OCI-LY7 (cell line): Measurements from ENCODE around the gene CDK7. TPM values are rescaled to one million over a fixed set of nuclear protein-coding genes. Genes with fewer than 3 reads are reported as not detected.
A peak's percentile ranks its signal among the peaks of the same experiment; 100 is the strongest.

Experiments
- BruUV-seq: library from RNA; stranded (reverse); fragments of 400-500 nt; replicated peaks from 2 replicates; lab custom pipeline; 2021; lab: Mats Ljungman, UMichigan
- CTCF ChIA-PET: fragments of 300-600 bp; sonication (Branson Sonifier 250); formaldehyde crosslinking; loops from one replicate; lab custom pipeline; 2022; ENCODE audit warnings: antibody characterized with exemption; ENCODE audit not compliant: unreplicated experiment; lab: Charles Lee
- POLR2A ChIA-PET: fragments of 300-600 bp; sonication (Branson Sonifier 250); formaldehyde crosslinking; loops from one replicate; lab custom pipeline; 2022; ENCODE audit warnings: antibody characterized with exemption; lab: Charles Lee
- DNase-seq: peaks from one replicate; pipeline ENCODE4 v3.0.0-alpha.2; 2015; ENCODE audit warnings: low spot score
- H2AFZ ChIP-seq: fragments of 200-600 bp; sonication (generic), shearing (Covaris generic); 2 replicates; pipeline ENCODE4 v1.6.1; 2014; ENCODE audit warnings: mild to moderate bottlenecking, antibody characterized with exemption, low read length, moderate library complexity
- H3K27ac ChIP-seq: fragments of 200-600 bp; sonication (generic); 2 replicates; pipeline ENCODE4 v1.5.1; 2014; ENCODE audit warnings: mixed run types, low read depth, mild to moderate bottlenecking, moderate library complexity, low read length, inconsistent platforms; ENCODE audit not compliant: poor library complexity, severe bottlenecking
- H3K36me3 ChIP-seq: fragments of 200-600 bp; sonication (generic); 2 replicates; pipeline ENCODE4 v1.6.1; 2014; ENCODE audit warnings: mild to moderate bottlenecking, antibody characterized with exemption, low read length, moderate library complexity, mixed read lengths; ENCODE audit not compliant: insufficient read depth
- H3K4me1 ChIP-seq: fragments of 200-600 bp; sonication (generic); 2 replicates; pipeline ENCODE4 v1.5.1; 2014; ENCODE audit warnings: mild to moderate bottlenecking, low read length; ENCODE audit not compliant: insufficient read depth, poor library complexity, severe bottlenecking
- H3K4me2 ChIP-seq: fragments of 200-600 bp; sonication (generic); 2 replicates; pipeline ENCODE4 v1.6.1; 2014; ENCODE audit warnings: mild to moderate bottlenecking, low read length
- H3K4me3 ChIP-seq: fragments of 200-600 bp; sonication (generic); 2 replicates; pipeline ENCODE4 v1.5.1; 2014; ENCODE audit warnings: mild to moderate bottlenecking, low read depth, low read length; ENCODE audit not compliant: poor library complexity, severe bottlenecking
- H3K79me2 ChIP-seq: fragments of 200-600 bp; sonication (generic); 2 replicates; pipeline ENCODE4 v1.6.1; 2016; ENCODE audit warnings: low read depth, mild to moderate bottlenecking, low read length, moderate library complexity, mixed read lengths; ENCODE audit not compliant: insufficient read depth
- H3K9me2 ChIP-seq: fragments of 200-600 bp; sonication (generic); 2 replicates; pipeline ENCODE4 v1.6.1; 2016; ENCODE audit warnings: mild to moderate bottlenecking, low read length, mixed read lengths; ENCODE audit not compliant: insufficient read depth
- H3K9me3 ChIP-seq: fragments of 200-600 bp; sonication (generic); 2 replicates; pipeline ENCODE4 v1.6.1; 2014; ENCODE audit warnings: mild to moderate bottlenecking, mixed run types, low read length, mixed read lengths
- H4K20me1 ChIP-seq: fragments of 200-600 bp; sonication (generic); 2 replicates; pipeline ENCODE4 v1.6.1; 2014; ENCODE audit warnings: mild to moderate bottlenecking, antibody characterized with exemption, low read length, moderate library complexity, mixed read lengths; ENCODE audit not compliant: insufficient read depth
- CTCF ChIP-seq: fragments of 200-600 bp; sonication (generic); conservative IDR thresholded peaks from 2 replicates; pipeline ENCODE4 v1.5.1; 2014; ENCODE audit warnings: mild to moderate bottlenecking, antibody characterized with exemption, low read length, moderate library complexity, mixed read lengths
- EZH2phosphoT487 ChIP-seq: fragments of 200-600 bp; sonication (generic); IDR thresholded peaks from 2 replicates; pipeline ENCODE4 v1.6.1; 2018; ENCODE audit warnings: low read depth, borderline replicate concordance, mild to moderate bottlenecking, mixed run types, antibody characterized with exemption, low read length, moderate library complexity, mixed read lengths
- intact Hi-C: fragments of 100-400 bp; cut with micrococcal nuclease; formaldehyde crosslinking; loops from one replicate; pipeline ENCODE4 v1.10.0; 2022; ENCODE audit not compliant: unreplicated experiment
- total RNA-seq, 2 experiments: library from RNA; depleted of rRNA in 1 of 2; stranded (reverse); fragments of >200 nt in 1 of 2; shearing (Covaris generic) in 1 of 2; gene quantifications; 2 replicates each; pipeline ENCODE4 v1.2.3, GENCODE V29; 2014 to 2022

CDK7 gene
- total RNA-seq, 2 experiments from 2014 or later = 18.4 to 33.1 TPM

GRCh38 chr5:69261034-69261433, 26.3 kb downstream of the CDK7 start:
- Histone ChIP-seq H3K27ac (no peak overlapping the region), H3K9me3 (no peaks in the 10 kb centered on the region), H2AFZ (no peak overlapping the region), H3K4me1 (no peaks in the 10 kb centered on the region), H3K36me3 (peaks cover 74% of the 10 kb centered on the region), H3K4me2 (no peak overlapping the region), H3K4me3 (no peak overlapping the region), H4K20me1 (no peaks in the 10 kb centered on the region), H3K9me2 (no peaks in the 10 kb centered on the region), H3K79me2 (no peaks in the 10 kb centered on the region)
- POLR2A ChIA-PET = interaction anchor here (0.5 to 1.0 kb wide), 3 partner anchors 9 to 32 kb away, joined by 3 to 4 read pairs (median 3); no protein-coding TSS in a partner anchor
- DNase-seq = no peak
- CTCF ChIA-PET = no interaction called here
- TF ChIP-seq CTCF (no peak), EZH2phosphoT487 (no peak)
- intact Hi-C loops = loop anchor here (10.0 kb wide), 1 partner anchor 144 kb away; no protein-coding TSS in a partner anchor
- no TSS peak for BruUV-seq

- DNase-seq = peak; percentile 15
Observed at GRCh38 chr5:69265931-69266330, 31.2 kb downstream of the CDK7 start.

More at GRCh38 chr5:69265931-69266330, 31.2 kb downstream of the CDK7 start:
- H2AFZ ChIP-seq = no peak overlapping the region
- CTCF ChIA-PET = no interaction called here
- H3K4me1 ChIP-seq = peaks cover 2% of the 10 kb centered on the region
- H3K79me2 ChIP-seq = no peaks in the 10 kb centered on the region
- intact Hi-C loops = loop anchor here (5.0 to 10.0 kb wide), 2 partner anchors 66 to 139 kb away; partner anchors contain the start of gene CCDC125
- BruUV-seq = no TSS peak
- POLR2A ChIA-PET = interaction anchor here (1.0 kb wide), 1 partner anchor 9 kb away, joined by 3 read pairs; no protein-coding TSS in a partner anchor
- no peaks in the 10 kb centered on the region for H3K9me3 ChIP-seq
- H3K36me3 ChIP-seq = peaks cover 65% of the 10 kb centered on the region
- TF ChIP-seq CTCF (peak; percentile 58), EZH2phosphoT487 (no peak)
- no peaks in the 10 kb centered on the region for H4K20me1 ChIP-seq
- no peak overlapping the region for H3K27ac ChIP-seq
- no peak overlapping the region for H3K4me2 ChIP-seq
- no peaks in the 10 kb centered on the region for H3K9me2 ChIP-seq
- H3K4me3 ChIP-seq = no peak overlapping the region
